ENCODE measurements around the gene WWC1. TPM values are rescaled to one million over a fixed set of nuclear protein-coding genes. Genes with fewer than 3 reads are reported as not detected.

The WWC1 gene
- total RNA-seq, 1 donor from 2014 or later: 118 TPM

GRCh38 chr5:168502563-168503237, 211.3 kb downstream of the WWC1 start:
- TF ChIP-seq CTCF (IDR thresholded peaks at IDR 0.05; ENCODE audit: insufficient read depth, low read length, poor library complexity, severe bottlenecking): no peak
- Histone ChIP-seq H3K36me3 (ENCODE audit: control insufficient read depth, insufficient read depth, low read length) (peaks cover 2% of the 10 kb centered on the region), H3K4me3 (ENCODE audit: low read depth, low read length) (no peak overlapping the region), H3K27me3 (ENCODE audit: control insufficient read depth, insufficient read depth, low read length) (no peaks in the 10 kb centered on the region)
- DNase-seq (ENCODE audit: low read depth): no peak

- peaks cover 3% of the 10 kb centered on the region for H3K36me3 ChIP-seq (ENCODE audit: control insufficient read depth, insufficient read depth, low read length)
- no peaks in the 10 kb centered on the region for H3K27me3 ChIP-seq (ENCODE audit: control insufficient read depth, insufficient read depth, low read length)
- no peak for TF ChIP-seq CTCF (IDR thresholded peaks at IDR 0.05; ENCODE audit: insufficient read depth, low read length, poor library complexity, severe bottlenecking)
- H3K4me3 ChIP-seq (ENCODE audit: low read depth, low read length): no peak overlapping the region
- DNase-seq (ENCODE audit: low read depth): no peak
Observed at GRCh38 chr5:168513861-168514428, 222.5 kb downstream of the WWC1 start.

Other genes starting within 250 kb of the WWC1 start
- 97.5 and 143 TPM in 2 replicates for gene RARS1, start 194.8 kb downstream of the WWC1 start, total RNA-seq
- 0.84 and 1.0 TPM in 2 replicates for gene FBLL1, start 237.7 kb downstream of the WWC1 start, total RNA-seq